KMS-11 (cell line): ENCODE measurements around the gene SORCS2.

Experiments used
- H2AFZ ChIP-seq: fragments of 200-600 bp; sonication (generic); 2 replicates; pipeline ENCODE4 v1.6.1; 2016; ENCODE audit warnings: antibody characterized with exemption, mixed run types, low read depth
- H3K27ac ChIP-seq: fragments of 200-600 bp; sonication (generic); 2 replicates; pipeline ENCODE4 v1.6.1; 2016; ENCODE audit warnings: mild to moderate bottlenecking, mixed run types
- H3K27me3 ChIP-seq: fragments of 200-600 bp; sonication (generic); 2 replicates; pipeline ENCODE4 v1.6.1; 2017; ENCODE audit warnings: mild to moderate bottlenecking, low read depth, mixed run types, moderate library complexity; ENCODE audit not compliant: insufficient read depth
- H3K36me3 ChIP-seq: fragments of 200-600 bp; sonication (generic); 2 replicates; pipeline ENCODE4 v1.6.1; 2017; ENCODE audit warnings: mild to moderate bottlenecking, mixed run types; ENCODE audit not compliant: insufficient read depth
- H3K4me1 ChIP-seq: fragments of 200-600 bp; sonication (generic); 2 replicates; pipeline ENCODE4 v1.6.1; 2016; ENCODE audit warnings: mild to moderate bottlenecking, low read depth, mixed run types; ENCODE audit not compliant: poor library complexity, severe bottlenecking
- H3K4me2 ChIP-seq: fragments of 200-600 bp; sonication (generic); 2 replicates; pipeline ENCODE4 v1.7.0; 2016; ENCODE audit warnings: mild to moderate bottlenecking, mixed run types
- H3K4me3 ChIP-seq: fragments of 200-600 bp; sonication (generic); IDR thresholded peaks from 2 replicates; pipeline ENCODE4 v1.6.1; 2017; ENCODE audit warnings: low read depth, low read length, mixed read lengths; ENCODE audit not compliant: insufficient read depth
- H3K79me2 ChIP-seq: fragments of 200-600 bp; sonication (generic); 2 replicates; pipeline ENCODE4 v1.6.1; 2016; ENCODE audit warnings: low read depth, mixed run types; ENCODE audit not compliant: insufficient read depth
- H3K9ac ChIP-seq: fragments of 200-600 bp; sonication (generic); 2 replicates; pipeline ENCODE4 v1.6.1; 2016; ENCODE audit warnings: mild to moderate bottlenecking, mixed run types
- H4K20me1 ChIP-seq: fragments of 200-600 bp; sonication (generic); 2 replicates; pipeline ENCODE4 v1.6.1; 2016; ENCODE audit warnings: mild to moderate bottlenecking, mixed run types; ENCODE audit not compliant: insufficient read depth
- TF ChIP-seq, protein P1 (sequence below): fragments of 200-600 bp; sonication (generic); conservative IDR thresholded peaks from 2 replicates; pipeline ENCODE4 v1.6.1; 2017; ENCODE audit warnings: low read depth, mild to moderate bottlenecking, antibody characterized with exemption, low read length, moderate library complexity, mixed read lengths

Gene SORCS2

DNA sequence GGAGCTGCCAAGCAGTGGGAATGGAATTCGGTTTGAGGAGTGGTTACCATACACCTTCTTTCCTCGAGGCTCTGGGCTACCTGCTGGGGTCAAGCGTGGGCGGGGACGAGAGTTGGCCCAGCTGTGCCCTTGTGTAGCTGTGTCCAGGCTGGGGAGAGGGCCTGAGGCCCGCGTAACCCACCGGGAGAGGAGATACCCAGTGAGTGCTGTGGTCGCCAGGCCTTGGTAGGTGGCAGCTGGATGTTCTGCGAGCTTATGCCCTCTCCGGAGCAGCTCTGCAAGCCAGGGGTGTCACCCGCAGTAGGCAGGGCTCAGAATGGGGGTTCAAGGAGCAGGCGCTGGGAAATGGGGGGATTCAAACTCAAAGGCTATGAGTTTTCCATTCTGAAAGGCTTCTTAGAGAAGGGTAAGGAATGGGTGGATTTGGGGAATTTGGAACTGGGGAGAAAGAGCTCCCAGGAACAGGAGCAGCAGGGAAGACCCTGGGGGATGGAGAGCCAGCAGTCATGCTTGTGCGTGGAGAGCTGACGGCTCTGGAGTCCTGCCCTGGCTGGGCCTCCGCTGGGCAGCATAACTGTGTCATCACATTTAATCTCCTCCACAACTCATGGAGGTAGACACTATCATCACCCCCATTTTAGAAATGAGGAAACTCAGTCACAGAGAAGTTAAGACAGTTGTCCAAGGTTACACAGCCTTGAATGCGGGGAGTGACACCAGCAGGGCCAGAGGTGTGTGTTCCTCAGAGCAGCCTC, 117.5 kb downstream of the SORCS2 start:
- H3K4me3 ChIP-seq: no peak overlapping the region
- H3K79me2 ChIP-seq: no peaks in the 10 kb centered on the region
- H3K36me3 ChIP-seq: no peaks in the 10 kb centered on the region
- no peak overlapping the region for H3K4me2 ChIP-seq
- H4K20me1 ChIP-seq: no peaks in the 10 kb centered on the region
- TF ChIP-seq, protein P1, sequence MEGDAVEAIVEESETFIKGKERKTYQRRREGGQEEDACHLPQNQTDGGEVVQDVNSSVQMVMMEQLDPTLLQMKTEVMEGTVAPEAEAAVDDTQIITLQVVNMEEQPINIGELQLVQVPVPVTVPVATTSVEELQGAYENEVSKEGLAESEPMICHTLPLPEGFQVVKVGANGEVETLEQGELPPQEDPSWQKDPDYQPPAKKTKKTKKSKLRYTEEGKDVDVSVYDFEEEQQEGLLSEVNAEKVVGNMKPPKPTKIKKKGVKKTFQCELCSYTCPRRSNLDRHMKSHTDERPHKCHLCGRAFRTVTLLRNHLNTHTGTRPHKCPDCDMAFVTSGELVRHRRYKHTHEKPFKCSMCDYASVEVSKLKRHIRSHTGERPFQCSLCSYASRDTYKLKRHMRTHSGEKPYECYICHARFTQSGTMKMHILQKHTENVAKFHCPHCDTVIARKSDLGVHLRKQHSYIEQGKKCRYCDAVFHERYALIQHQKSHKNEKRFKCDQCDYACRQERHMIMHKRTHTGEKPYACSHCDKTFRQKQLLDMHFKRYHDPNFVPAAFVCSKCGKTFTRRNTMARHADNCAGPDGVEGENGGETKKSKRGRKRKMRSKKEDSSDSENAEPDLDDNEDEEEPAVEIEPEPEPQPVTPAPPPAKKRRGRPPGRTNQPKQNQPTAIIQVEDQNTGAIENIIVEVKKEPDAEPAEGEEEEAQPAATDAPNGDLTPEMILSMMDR: no peak
- H3K27me3 ChIP-seq: peaks cover 9% of the 10 kb centered on the region; the same call in 1 of the 2 replicates
- no peaks in the 10 kb centered on the region for H3K4me1 ChIP-seq
- no peak overlapping the region for H2AFZ ChIP-seq
- no peak overlapping the region for H3K27ac ChIP-seq
- no peak overlapping the region for H3K9ac ChIP-seq

DNA sequence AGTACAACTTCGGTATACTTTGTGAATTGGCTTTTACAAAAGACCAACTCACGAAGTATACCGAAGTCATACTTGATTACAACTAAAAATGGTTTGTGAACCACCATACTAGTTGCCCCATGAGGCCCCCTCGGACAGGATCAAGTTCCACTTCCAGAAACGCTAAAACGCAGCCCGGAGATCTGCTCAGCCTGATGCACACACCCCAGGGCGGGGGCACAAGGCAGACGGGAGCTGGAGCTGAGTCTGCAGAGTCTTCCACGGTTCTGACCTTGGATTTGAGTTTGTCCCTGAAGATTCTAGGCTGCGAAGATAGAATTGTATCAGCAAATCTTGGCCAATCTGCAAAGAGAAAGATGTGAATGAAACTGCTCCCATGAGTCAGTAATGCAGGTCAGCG, 118.1 kb downstream of the SORCS2 start:
- no peaks in the 10 kb centered on the region for H3K36me3 ChIP-seq
- no peaks in the 10 kb centered on the region for H3K79me2 ChIP-seq
- no peak overlapping the region for H3K27ac ChIP-seq
- no peak overlapping the region for H3K4me2 ChIP-seq
- H3K4me3 ChIP-seq: no peak overlapping the region
- H3K4me1 ChIP-seq: no peaks in the 10 kb centered on the region
- no peaks in the 10 kb centered on the region for H4K20me1 ChIP-seq
- peaks cover 9% of the 10 kb centered on the region; the same call in 1 of the 2 replicates for H3K27me3 ChIP-seq
- H2AFZ ChIP-seq: no peak overlapping the region
- TF ChIP-seq, protein P1: no peak
- H3K9ac ChIP-seq: no peak overlapping the region

DNA sequence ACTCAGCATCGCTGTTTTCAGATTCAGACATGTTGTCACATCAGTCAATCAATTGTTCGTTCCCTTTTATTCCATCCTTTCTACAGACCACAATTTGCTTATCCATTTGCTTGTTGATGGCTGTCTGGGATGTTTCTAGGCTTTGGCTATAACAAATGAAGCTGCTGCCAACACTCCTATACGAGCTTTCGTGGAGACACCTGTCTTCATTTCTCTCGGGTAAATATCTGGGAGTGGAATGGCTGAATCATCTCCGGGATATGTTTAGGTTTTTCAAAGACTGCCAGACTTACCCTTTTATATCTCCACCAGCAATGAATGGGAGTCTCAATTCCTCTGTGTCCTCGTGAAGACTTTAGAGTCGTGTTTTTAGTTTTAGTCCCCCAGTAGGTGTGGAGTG, 118.9 kb downstream of the SORCS2 start:
- Histone ChIP-seq H3K4me3 (no peak overlapping the region), H4K20me1 (no peaks in the 10 kb centered on the region), H3K79me2 (no peaks in the 10 kb centered on the region), H2AFZ (no peak overlapping the region), H3K4me1 (no peaks in the 10 kb centered on the region), H3K36me3 (no peaks in the 10 kb centered on the region), H3K4me2 (no peak overlapping the region), H3K27ac (no peak overlapping the region), H3K27me3 (peaks cover 9% of the 10 kb centered on the region; the same call in 1 of the 2 replicates), H3K9ac (no peak overlapping the region)
- TF ChIP-seq, protein P1: no peak

DNA sequence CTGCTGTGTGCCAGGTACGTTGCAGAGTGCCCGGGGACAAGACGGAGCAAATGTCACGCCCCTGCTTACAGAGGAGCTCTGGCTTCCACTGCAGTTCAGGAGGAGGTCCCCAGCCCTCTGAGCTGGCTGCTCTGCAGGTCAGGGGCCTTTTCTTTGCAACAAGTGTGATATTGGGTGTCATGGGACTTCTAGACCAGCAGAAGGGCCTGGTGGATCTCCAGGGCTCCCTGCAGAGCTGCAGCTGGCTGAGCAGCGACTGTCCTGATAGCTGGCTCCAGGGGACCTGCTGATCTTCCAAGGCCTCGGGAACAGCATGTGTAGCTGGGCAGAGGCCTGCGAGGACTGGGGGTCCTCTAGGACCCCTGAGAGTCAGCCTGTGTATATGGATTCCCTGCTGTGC, 120.4 kb downstream of the SORCS2 start:
- H3K4me1 ChIP-seq: no peaks in the 10 kb centered on the region
- no peak overlapping the region for H3K27ac ChIP-seq
- no peaks in the 10 kb centered on the region for H3K36me3 ChIP-seq
- no peaks in the 10 kb centered on the region for H3K79me2 ChIP-seq
- H4K20me1 ChIP-seq: no peaks in the 10 kb centered on the region
- H2AFZ ChIP-seq: no peak overlapping the region
- H3K4me2 ChIP-seq: no peak overlapping the region
- H3K4me3 ChIP-seq: no peak overlapping the region
- H3K27me3 ChIP-seq: peaks cover 9% of the 10 kb centered on the region; the same call in 1 of the 2 replicates
- no peak overlapping the region for H3K9ac ChIP-seq
- TF ChIP-seq, protein P1: no peak
